ACC112 (cell line): ENCODE results near the gene TBX10.

Experiments
- H2AFZ ChIP-seq: fragments of 200-600 bp; sonication (generic); one replicate; pipeline ENCODE4 v1.6.0; 2017; ENCODE audit warnings: antibody characterized with exemption, low read length; ENCODE audit not compliant: unreplicated experiment
- H3K27ac ChIP-seq: fragments of 200-600 bp; sonication (generic); 2 replicates; pipeline ENCODE4 v1.5.1; 2014; ENCODE audit warnings: low read depth, mild to moderate bottlenecking, antibody characterized with exemption, low read length, moderate library complexity
- H3K27me3 ChIP-seq: fragments of 200-600 bp; sonication (generic); 2 replicates; pipeline ENCODE4 v1.6.1; 2014; ENCODE audit warnings: mild to moderate bottlenecking, antibody characterized with exemption, low read length, moderate library complexity, mixed read lengths; ENCODE audit not compliant: insufficient read depth
- H3K36me3 ChIP-seq: fragments of 200-600 bp; sonication (generic); 2 replicates; pipeline ENCODE4 v1.6.1; 2016; ENCODE audit warnings: mild to moderate bottlenecking, antibody characterized with exemption, low read length, moderate library complexity, mixed read lengths; ENCODE audit not compliant: insufficient read depth
- H3K4me1 ChIP-seq: fragments of 200-600 bp; sonication (generic); one replicate; pipeline ENCODE4 v1.6.1; 2016; ENCODE audit warnings: low read length, mixed read lengths; ENCODE audit not compliant: insufficient read depth, unreplicated experiment, control insufficient read depth
- H3K4me3 ChIP-seq: fragments of 200-600 bp; sonication (generic); 2 replicates; pipeline ENCODE4 v1.5.1; 2014; ENCODE audit warnings: mild to moderate bottlenecking, low read depth, low read length
- H3K79me2 ChIP-seq: fragments of 200-600 bp; sonication (generic); one replicate; pipeline ENCODE4 v1.6.0; 2016; ENCODE audit warnings: low read length; ENCODE audit not compliant: control insufficient read depth, unreplicated experiment, insufficient read depth

The TBX10 gene

DNA sequence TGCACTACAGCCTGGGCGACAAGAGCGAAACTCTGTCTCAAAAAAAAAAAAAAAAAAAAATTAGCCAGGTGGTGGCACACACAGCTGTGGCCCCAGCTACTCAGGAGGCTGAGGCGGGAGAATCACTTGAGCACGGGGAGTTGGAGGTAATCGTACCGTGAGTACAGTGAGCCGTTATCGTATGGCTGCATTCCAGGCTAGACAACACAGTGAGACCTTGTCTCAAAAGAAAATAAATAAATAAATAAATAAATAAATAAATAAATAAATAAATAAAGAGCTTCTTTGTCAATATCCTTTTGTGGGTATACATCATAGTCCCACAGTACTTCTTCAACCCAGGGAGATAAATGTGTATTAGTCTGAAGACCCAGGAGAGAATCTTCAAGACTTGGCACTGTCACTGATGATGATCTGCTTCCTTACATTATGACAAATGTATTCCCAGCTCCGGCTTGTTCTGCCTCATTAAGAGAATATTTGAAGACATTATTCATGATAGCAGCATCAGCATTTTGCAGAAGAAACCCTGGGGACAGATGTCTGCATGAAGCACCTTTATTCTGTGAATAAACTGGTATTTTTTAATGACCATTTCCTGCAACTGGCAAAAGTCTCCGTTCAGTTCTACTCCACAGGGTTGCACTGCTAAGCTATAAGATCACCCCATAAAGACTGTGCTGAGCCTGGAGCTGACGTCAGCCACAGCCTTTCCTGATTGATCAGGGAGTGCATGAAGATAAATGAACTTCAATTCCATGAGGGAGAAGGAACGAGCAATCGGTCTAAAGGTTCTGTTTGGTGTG is 12.6 kb upstream of the TBX10 start:
- no peak overlapping the region for H3K4me3 ChIP-seq
- no peaks in the 10 kb centered on the region for H3K4me1 ChIP-seq
- no peaks in the 10 kb centered on the region for H3K27me3 ChIP-seq
- no peak overlapping the region for H3K27ac ChIP-seq
- no peaks in the 10 kb centered on the region for H3K79me2 ChIP-seq
- H3K36me3 ChIP-seq: no peaks in the 10 kb centered on the region
- H2AFZ ChIP-seq: no peak overlapping the region

GRCh38 chr11:67649634-67650510 is 10.3 kb upstream of the TBX10 start:
- H3K27ac ChIP-seq: no peak overlapping the region
- peak overlapping the region; percentile 56 for H2AFZ ChIP-seq
- peak overlapping the region; percentile 75 for H3K4me3 ChIP-seq
- H3K79me2 ChIP-seq: no peaks in the 10 kb centered on the region
- no peaks in the 10 kb centered on the region for H3K36me3 ChIP-seq
- no peaks in the 10 kb centered on the region for H3K4me1 ChIP-seq
- H3K27me3 ChIP-seq: no peaks in the 10 kb centered on the region

- no peaks in the 10 kb centered on the region for H3K27me3 ChIP-seq
- H3K36me3 ChIP-seq: no peaks in the 10 kb centered on the region
- no peak overlapping the region for H2AFZ ChIP-seq
- no peaks in the 10 kb centered on the region for H3K4me1 ChIP-seq
- H3K79me2 ChIP-seq: no peaks in the 10 kb centered on the region
- no peak overlapping the region for H3K4me3 ChIP-seq
- H3K27ac ChIP-seq: no peak overlapping the region
These were observed 9.4 kb upstream of the TBX10 start for GRCh38 chr11:67648796-67649613.

- Histone ChIP-seq H3K36me3 (no peaks in the 10 kb centered on the region), H3K27ac (no peak overlapping the region), H3K4me3 (no peak overlapping the region), H2AFZ (no peak overlapping the region), H3K79me2 (no peaks in the 10 kb centered on the region), H3K4me1 (no peaks in the 10 kb centered on the region), H3K27me3 (no peaks in the 10 kb centered on the region)
These were observed 8.7 kb upstream of the TBX10 start for GRCh38 chr11:67648140-67648795.

GRCh38 chr11:67647471-67647870 is 7.9 kb upstream of the TBX10 start:
- Histone ChIP-seq H3K4me3 (no peak overlapping the region), H3K4me1 (no peaks in the 10 kb centered on the region), H2AFZ (no peak overlapping the region)

GRCh38 chr11:67646535-67647336 is 7.2 kb upstream of the TBX10 start:
- H2AFZ ChIP-seq: no peak overlapping the region
- H3K4me3 ChIP-seq: no peak overlapping the region
- H3K4me1 ChIP-seq: no peaks in the 10 kb centered on the region
- no peak overlapping the region for H3K27ac ChIP-seq
- H3K36me3 ChIP-seq: no peaks in the 10 kb centered on the region
- H3K27me3 ChIP-seq: no peaks in the 10 kb centered on the region
- no peaks in the 10 kb centered on the region for H3K79me2 ChIP-seq

More at GRCh38 chr11:67647471-67647870, 7.9 kb upstream of the TBX10 start:
- Histone ChIP-seq H3K27ac (no peak overlapping the region), H3K36me3 (no peaks in the 10 kb centered on the region), H3K79me2 (no peaks in the 10 kb centered on the region), H3K27me3 (no peaks in the 10 kb centered on the region)

DNA sequence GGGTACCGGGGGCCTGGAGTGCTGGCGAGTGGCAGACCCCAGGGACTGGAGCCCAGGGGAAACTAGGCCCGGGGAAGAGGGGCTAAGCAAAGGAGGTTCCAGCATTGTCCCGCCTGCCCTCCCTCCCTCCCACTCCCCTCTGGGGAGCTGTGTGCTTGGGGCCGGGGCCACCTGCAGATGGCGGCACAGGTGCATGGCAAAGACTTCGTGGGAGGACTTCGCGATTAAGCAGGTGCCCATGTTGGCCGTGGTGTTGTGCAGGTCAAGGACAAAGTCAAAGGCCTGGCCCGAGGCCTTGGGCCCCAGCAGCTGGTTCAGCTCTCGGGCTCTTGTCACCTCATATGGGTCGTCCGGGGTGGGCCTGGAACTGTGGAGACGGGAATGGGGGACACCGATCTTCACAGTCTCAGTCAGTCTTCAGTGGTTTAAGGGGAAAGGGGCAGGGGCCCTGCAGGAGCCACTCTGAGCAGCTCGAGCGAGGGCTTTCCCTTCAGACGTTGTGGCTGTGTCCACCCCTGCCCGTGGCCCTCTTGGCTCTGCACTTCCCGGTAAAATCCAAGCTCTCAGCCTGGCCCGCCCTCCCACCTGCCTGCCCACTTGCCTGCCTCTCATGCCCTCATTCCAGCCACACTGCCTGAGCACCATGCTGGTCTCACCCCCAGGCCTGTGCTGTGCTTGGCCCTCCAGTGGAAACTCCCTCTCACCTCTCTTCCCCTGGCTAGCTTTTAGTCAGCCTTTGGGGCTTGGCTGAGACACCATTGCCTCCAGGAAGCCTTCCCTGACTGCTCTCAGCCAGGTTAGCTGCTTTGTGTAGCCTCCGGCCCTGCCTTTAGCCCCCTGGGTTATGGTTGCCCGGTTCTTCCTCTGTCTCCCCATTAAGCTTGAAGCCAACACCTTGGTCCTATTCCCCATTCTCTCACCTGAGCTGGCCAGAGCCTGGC is 6.2 kb upstream of the TBX10 start:
- Histone ChIP-seq H2AFZ (no peak overlapping the region), H3K4me3 (no peak overlapping the region)

DNA sequence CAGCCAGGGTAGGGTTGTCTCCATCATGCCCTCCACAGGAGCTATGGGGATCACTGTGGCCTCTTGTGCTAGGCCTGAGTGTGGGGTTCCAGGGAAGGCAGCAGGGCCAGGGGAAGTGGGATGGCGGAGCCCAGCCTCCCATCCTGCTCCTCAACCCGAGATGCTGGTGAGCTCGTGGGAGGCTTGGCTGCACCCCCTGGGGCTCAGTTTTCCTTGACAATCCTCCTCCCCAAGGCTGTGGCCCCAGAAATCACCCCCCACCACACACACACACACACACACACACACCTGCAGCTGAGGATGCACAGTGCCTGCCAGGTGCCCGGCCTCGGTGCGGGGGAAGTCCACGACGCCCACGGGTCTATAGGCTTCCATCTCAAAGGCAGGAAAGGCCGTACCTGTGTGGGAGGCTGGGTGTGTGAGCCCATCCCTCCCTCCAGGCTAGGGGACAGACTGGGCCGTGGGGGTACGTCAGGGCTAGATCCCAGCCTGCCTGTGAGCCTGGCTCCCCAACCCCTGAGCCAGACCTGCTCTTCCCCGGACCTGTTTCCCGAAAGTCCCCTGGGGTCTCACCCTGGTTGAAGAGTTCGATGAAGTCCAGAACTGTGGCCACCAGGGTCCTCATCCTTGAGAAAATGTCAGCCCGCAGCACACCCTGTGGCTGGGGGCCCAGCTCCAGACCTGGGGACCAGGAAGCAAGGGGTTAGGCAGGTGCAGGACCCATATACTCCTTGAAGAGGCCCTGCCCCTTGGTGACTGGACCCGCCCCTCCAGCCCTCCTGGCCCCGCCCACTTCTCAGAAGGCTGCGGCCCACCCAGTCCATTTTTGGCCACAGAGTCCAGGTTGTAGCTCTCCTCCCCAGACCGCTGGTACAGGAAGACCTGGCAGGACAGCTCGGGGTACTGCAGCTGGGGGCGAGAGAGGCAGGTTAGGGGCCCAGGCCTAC is 5.2 kb upstream of the TBX10 start:
- peaks cover 10% of the 10 kb centered on the region for H3K27me3 ChIP-seq
- H2AFZ ChIP-seq: no peak overlapping the region
- H3K4me1 ChIP-seq: no peaks in the 10 kb centered on the region
- no peaks in the 10 kb centered on the region for H3K79me2 ChIP-seq
- H3K4me3 ChIP-seq: no peak overlapping the region
- no peak overlapping the region for H3K27ac ChIP-seq
- no peaks in the 10 kb centered on the region for H3K36me3 ChIP-seq

More for the DNA sequence above, 6.2 kb upstream of the TBX10 start:
- H3K27me3 ChIP-seq: peaks cover 3% of the 10 kb centered on the region
- H3K79me2 ChIP-seq: no peaks in the 10 kb centered on the region
- H3K36me3 ChIP-seq: no peaks in the 10 kb centered on the region
- H3K27ac ChIP-seq: no peak overlapping the region
- no peaks in the 10 kb centered on the region for H3K4me1 ChIP-seq
